RWPE1 (cell line): ENCODE results near the gene CMTM2.
A peak's percentile ranks its signal among the peaks of the same experiment; 100 is the strongest.

Source experiments
- CTCF ChIA-PET: fragments of 350-600 bp; sonication (Branson Sonifier 250); formaldehyde crosslinking; extraction: SDS; loops from one replicate; lab custom pipeline; 2021; lab: Yijun Ruan, JAX
- POLR2A ChIA-PET: fragments of 400-600 bp; formaldehyde crosslinking; extraction: SDS; loops from one replicate; lab custom pipeline; 2020; ENCODE audit warnings: antibody characterized with exemption; ENCODE audit not compliant: low non-redundant PET; lab: Yijun Ruan, JAX
- DNase-seq: peaks from one replicate; pipeline ENCODE4 v3.0.0; 2012; ENCODE audit warnings: low spot score
- H3K27ac ChIP-seq: fragments of 450-650 bp; 2 replicates; pipeline ENCODE4 v1.5.1; 2017
- CTCF ChIP-seq: fragments of 450-650 bp; conservative IDR thresholded peaks from 2 replicates; pipeline ENCODE4 v1.5.1; 2017; ENCODE audit warnings: low read depth, mild to moderate bottlenecking

The CMTM2 gene

GRCh38 chr16:66578651-66579531 lies at the start of gene CMTM2:
Gene CMTM2, plus strand, starts transcription at chr16:66579463. Its CDS starts 145 bp downstream, at chr16:66579608.
- TF ChIP-seq CTCF: no peak
- CTCF ChIA-PET: interaction anchor here (0.6 kb wide), 2 partner anchors 30 to 159 kb away, joined by 3 read pairs; no protein-coding TSS in a partner anchor
- peak within 1 kb of the TSS; percentile 81 for H3K27ac ChIP-seq
- no peak for DNase-seq
- POLR2A ChIA-PET: no interaction called here

GRCh38 chr16:66529475-66529874 lies 49.8 kb upstream of the CMTM2 start:
- ChIA-PET POLR2A (no interaction called here), CTCF (no interaction called here)
- no peak for DNase-seq
- no peak overlapping the region for H3K27ac ChIP-seq
- no peak for TF ChIP-seq CTCF

- no peak overlapping the region for H3K27ac ChIP-seq
- ChIA-PET CTCF (no interaction called here), POLR2A (no interaction called here)
- no peak for TF ChIP-seq CTCF
- DNase-seq: no peak
Observed at GRCh38 chr16:66534376-66534799, 44.9 kb upstream of the CMTM2 start.

- no peak overlapping the region for H3K27ac ChIP-seq
- ChIA-PET POLR2A (no interaction called here), CTCF (interaction anchor here (0.9 kb wide), 1 partner anchor 129 kb away, joined by 6 read pairs; no protein-coding TSS in a partner anchor)
- no peak for TF ChIP-seq CTCF
- no peak for DNase-seq
Observed at GRCh38 chr16:66536525-66536924, 42.7 kb upstream of the CMTM2 start.

- no peak for DNase-seq
- POLR2A ChIA-PET: no interaction called here
- no peak overlapping the region for H3K27ac ChIP-seq
- no peak for TF ChIP-seq CTCF
- CTCF ChIA-PET: no interaction called here
Observed at GRCh38 chr16:66537236-66537635, 42.0 kb upstream of the CMTM2 start.

GRCh38 chr16:66538910-66539309 lies 40.4 kb upstream of the CMTM2 start:
- ChIA-PET POLR2A (no interaction called here), CTCF (no interaction called here)
- no peak overlapping the region for H3K27ac ChIP-seq
- no peak for TF ChIP-seq CTCF
- DNase-seq: no peak
